ENCODE measurements around the gene TCF20.

The TCF20 gene

GRCh38 chr22:42225841-42226240 lies 44.6 kb downstream of the TCF20 start:
- no peak overlapping the region for H3K27ac ChIP-seq (replicated peaks)
- no peak overlapping the region for H3K4me3 ChIP-seq (replicated peaks; ENCODE audit: insufficient read depth, low read length)
- no peak for TF ChIP-seq REST (IDR thresholded peaks at IDR 0.05; ENCODE audit: insufficient replicate concordance, low read depth)
- no peak for TF ChIP-seq POLR2AphosphoS5 (IDR thresholded peaks at IDR 0.05; ENCODE audit: low read depth)
- TF ChIP-seq SPI1 (IDR thresholded peaks at IDR 0.05; ENCODE audit: borderline replicate concordance, low read depth), result no peak
- no peak for TF ChIP-seq GABPA (IDR thresholded peaks at IDR 0.05; ENCODE audit: low read depth)
- TF ChIP-seq CTCF (IDR thresholded peaks at IDR 0.05; ENCODE audit: insufficient read depth, low read length), result no peak
- DNase-seq (ENCODE audit: low read depth in 1 of 2, low spot score in 1 of 2), result no peak
- H3K27me3 ChIP-seq (ENCODE audit: insufficient read depth, poor library complexity, severe bottlenecking), result no peaks in the 10 kb centered on the region

- no peak for TF ChIP-seq SPI1 (IDR thresholded peaks at IDR 0.05; ENCODE audit: borderline replicate concordance, low read depth)
- no peak for TF ChIP-seq GABPA (IDR thresholded peaks at IDR 0.05; ENCODE audit: low read depth)
- TF ChIP-seq REST (IDR thresholded peaks at IDR 0.05; ENCODE audit: insufficient replicate concordance, low read depth), result peak; percentile 7
- TF ChIP-seq CTCF (IDR thresholded peaks at IDR 0.05; ENCODE audit: insufficient read depth, low read length), result no peak
- no peak for TF ChIP-seq POLR2AphosphoS5 (IDR thresholded peaks at IDR 0.05; ENCODE audit: low read depth)
- H3K27ac ChIP-seq (replicated peaks), result no peak overlapping the region
- no peak for DNase-seq (ENCODE audit: low read depth in 1 of 2, low spot score in 1 of 2)
These were observed 48.3 kb downstream of the TCF20 start for GRCh38 chr22:42222140-42222539.

More at GRCh38 chr22:42222140-42222539, 48.3 kb downstream of the TCF20 start:
- H3K27me3 ChIP-seq (ENCODE audit: insufficient read depth, poor library complexity, severe bottlenecking), result no peaks in the 10 kb centered on the region
- H3K4me3 ChIP-seq (replicated peaks; ENCODE audit: insufficient read depth, low read length), result no peak overlapping the region
